Fibroblast of lung (primary cell): ENCODE measurements around the gene GRM4.

Source experiments
- EZH2 ChIP-seq: IDR thresholded peaks from 2 replicates; pipeline ENCODE4 v1.5.1; 2012; ENCODE audit warnings: low read length, control low read depth, mild to moderate bottlenecking; ENCODE audit errors: missing control alignments
- TF ChIP-seq, protein P1 (sequence below), 2 donors: IDR thresholded peaks in 1 of 2; conservative IDR thresholded peaks in 1 of 2; 1 replicate in 1 of 2; 2 replicates in 1 of 2; pipeline ENCODE4 v1.5.1; 2011 to 2012; ENCODE audit warnings: low read length in 2 of 2, control low read depth in 1 of 2, inconsistent platforms in 1 of 2, low read depth in 1 of 2, mild to moderate bottlenecking in 1 of 2

DNA sequence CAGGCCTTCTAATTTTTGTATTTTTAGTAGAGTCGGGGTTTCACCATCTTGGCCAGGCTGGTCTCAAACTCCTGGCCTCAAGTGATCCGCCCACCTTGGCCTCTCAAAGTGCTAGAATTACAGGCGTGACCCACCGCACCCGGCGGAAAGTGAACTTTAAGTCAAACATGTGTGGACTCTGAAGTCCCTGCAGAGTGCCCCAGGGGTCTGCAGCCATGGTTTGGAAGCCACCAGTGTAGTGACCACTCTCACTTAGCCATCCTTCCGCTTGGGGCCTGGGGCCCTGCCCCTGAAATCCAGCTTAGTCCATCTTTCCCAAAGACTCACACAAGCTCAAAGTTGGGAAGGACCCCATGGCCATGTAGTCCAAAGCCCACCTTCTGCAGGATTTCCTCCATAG lies 164.5 kb downstream of the GRM4 start:
- TF ChIP-seq, protein P1, sequence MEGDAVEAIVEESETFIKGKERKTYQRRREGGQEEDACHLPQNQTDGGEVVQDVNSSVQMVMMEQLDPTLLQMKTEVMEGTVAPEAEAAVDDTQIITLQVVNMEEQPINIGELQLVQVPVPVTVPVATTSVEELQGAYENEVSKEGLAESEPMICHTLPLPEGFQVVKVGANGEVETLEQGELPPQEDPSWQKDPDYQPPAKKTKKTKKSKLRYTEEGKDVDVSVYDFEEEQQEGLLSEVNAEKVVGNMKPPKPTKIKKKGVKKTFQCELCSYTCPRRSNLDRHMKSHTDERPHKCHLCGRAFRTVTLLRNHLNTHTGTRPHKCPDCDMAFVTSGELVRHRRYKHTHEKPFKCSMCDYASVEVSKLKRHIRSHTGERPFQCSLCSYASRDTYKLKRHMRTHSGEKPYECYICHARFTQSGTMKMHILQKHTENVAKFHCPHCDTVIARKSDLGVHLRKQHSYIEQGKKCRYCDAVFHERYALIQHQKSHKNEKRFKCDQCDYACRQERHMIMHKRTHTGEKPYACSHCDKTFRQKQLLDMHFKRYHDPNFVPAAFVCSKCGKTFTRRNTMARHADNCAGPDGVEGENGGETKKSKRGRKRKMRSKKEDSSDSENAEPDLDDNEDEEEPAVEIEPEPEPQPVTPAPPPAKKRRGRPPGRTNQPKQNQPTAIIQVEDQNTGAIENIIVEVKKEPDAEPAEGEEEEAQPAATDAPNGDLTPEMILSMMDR (conservative IDR thresholded peaks at IDR 0.05 in 1 of 2, IDR thresholded peaks at IDR 0.05 in 1 of 2; ENCODE audit: low read depth in 1 of 2, low read length in 2 of 2): no peak
- no peak for TF ChIP-seq EZH2
